ENCODE results near the gene GALNT18. TPM values are rescaled to one million over a fixed set of nuclear protein-coding genes. Genes with fewer than 3 reads are reported as not detected.

Gene GALNT18
- total and polyA plus RNA-seq, 5 donors = 17.5 to 32.2 (median 21.0) TPM

GRCh38 chr11:11500744-11501487, 120.9 kb downstream of the GALNT18 start:
- Histone ChIP-seq H3K27me3 (ENCODE audit: control insufficient read depth, insufficient read depth) (no peaks in the 10 kb centered on the region), H3K9me3 (ENCODE audit: control insufficient read depth, low read length) (no peaks in the 10 kb centered on the region), H3K4me3 (ENCODE audit: low read length) (no peak overlapping the region), H3K27ac (ENCODE audit: low read length) (no peak overlapping the region), H3K4me1 (ENCODE audit: control insufficient read depth, insufficient read depth, low read length) (peaks cover 11% of the 10 kb centered on the region)
- ATAC-seq (no peak), DNase-seq (no peak)
- intact Hi-C loops (cut with DNase I) = no loop called here
- 88% methylated on average over 9 of the region's 9 CpGs for WGBS

GRCh38 chr11:11499300-11499699, 122.5 kb downstream of the GALNT18 start:
- no peaks in the 10 kb centered on the region for H3K27me3 ChIP-seq (ENCODE audit: control insufficient read depth, insufficient read depth)
- H3K4me3 ChIP-seq (ENCODE audit: low read length) = no peak overlapping the region
- ATAC-seq = no peak
- DNase-seq = no peak
- peaks cover 11% of the 10 kb centered on the region for H3K4me1 ChIP-seq (ENCODE audit: control insufficient read depth, insufficient read depth, low read length)
- H3K27ac ChIP-seq (ENCODE audit: low read length) = no peak overlapping the region
- H3K9me3 ChIP-seq (ENCODE audit: control insufficient read depth, low read length) = no peaks in the 10 kb centered on the region
- 82% methylated on average over 2 of the region's 2 CpGs for WGBS
- intact Hi-C loops (cut with DNase I) = no loop called here

- Histone ChIP-seq H3K27ac (ENCODE audit: low read length) (no peak overlapping the region), H3K27me3 (ENCODE audit: control insufficient read depth, insufficient read depth) (no peaks in the 10 kb centered on the region), H3K4me3 (ENCODE audit: low read length) (no peak overlapping the region), H3K4me1 (ENCODE audit: control insufficient read depth, insufficient read depth, low read length) (peaks cover 11% of the 10 kb centered on the region), H3K9me3 (ENCODE audit: control insufficient read depth, low read length) (no peaks in the 10 kb centered on the region)
- intact Hi-C loops (cut with DNase I) = no loop called here
- 70% methylated on average over 3 of the region's 3 CpGs for WGBS
- no peak for ATAC-seq
- no peak for DNase-seq
Observed at GRCh38 chr11:11498195-11498594, 123.6 kb downstream of the GALNT18 start.

GRCh38 chr11:11496879-11497278, 124.9 kb downstream of the GALNT18 start:
- ATAC-seq (no peak), DNase-seq (no peak)
- Histone ChIP-seq H3K27me3 (ENCODE audit: control insufficient read depth, insufficient read depth) (no peaks in the 10 kb centered on the region), H3K4me3 (ENCODE audit: low read length) (no peak overlapping the region), H3K4me1 (ENCODE audit: control insufficient read depth, insufficient read depth, low read length) (peaks cover 4% of the 10 kb centered on the region), H3K27ac (ENCODE audit: low read length) (no peak overlapping the region), H3K9me3 (ENCODE audit: control insufficient read depth, low read length) (no peaks in the 10 kb centered on the region)
- intact Hi-C loops (cut with DNase I) = no loop called here
- WGBS = 95% methylated on average over 2 of the region's 2 CpGs

- H3K9me3 ChIP-seq (ENCODE audit: control insufficient read depth, low read length) = no peaks in the 10 kb centered on the region
- no peak for DNase-seq
- H3K27me3 ChIP-seq (ENCODE audit: control insufficient read depth, insufficient read depth) = no peaks in the 10 kb centered on the region
- no peak for ATAC-seq
- H3K4me1 ChIP-seq (ENCODE audit: control insufficient read depth, insufficient read depth, low read length) = peaks cover 5% of the 10 kb centered on the region
- H3K4me3 ChIP-seq (ENCODE audit: low read length) = no peak overlapping the region
- H3K27ac ChIP-seq (ENCODE audit: low read length) = no peak overlapping the region
- 96% methylated on average over 2 of the region's 2 CpGs for WGBS
- intact Hi-C loops (cut with DNase I) = no loop called here
Observed at GRCh38 chr11:11494348-11494747, 127.5 kb downstream of the GALNT18 start.

- 87% methylated on average over 6 of the region's 6 CpGs for WGBS
- H3K27ac ChIP-seq (ENCODE audit: low read length) = no peak overlapping the region
- DNase-seq (no peak), ATAC-seq (no peak)
- peaks cover 5% of the 10 kb centered on the region for H3K4me1 ChIP-seq (ENCODE audit: control insufficient read depth, insufficient read depth, low read length)
- no peak overlapping the region for H3K4me3 ChIP-seq (ENCODE audit: low read length)
- intact Hi-C loops (cut with DNase I) = no loop called here
- H3K27me3 ChIP-seq (ENCODE audit: control insufficient read depth, insufficient read depth) = no peaks in the 10 kb centered on the region
- H3K9me3 ChIP-seq (ENCODE audit: control insufficient read depth, low read length) = no peaks in the 10 kb centered on the region
Observed at GRCh38 chr11:11493698-11494097, 128.1 kb downstream of the GALNT18 start.

DNA sequence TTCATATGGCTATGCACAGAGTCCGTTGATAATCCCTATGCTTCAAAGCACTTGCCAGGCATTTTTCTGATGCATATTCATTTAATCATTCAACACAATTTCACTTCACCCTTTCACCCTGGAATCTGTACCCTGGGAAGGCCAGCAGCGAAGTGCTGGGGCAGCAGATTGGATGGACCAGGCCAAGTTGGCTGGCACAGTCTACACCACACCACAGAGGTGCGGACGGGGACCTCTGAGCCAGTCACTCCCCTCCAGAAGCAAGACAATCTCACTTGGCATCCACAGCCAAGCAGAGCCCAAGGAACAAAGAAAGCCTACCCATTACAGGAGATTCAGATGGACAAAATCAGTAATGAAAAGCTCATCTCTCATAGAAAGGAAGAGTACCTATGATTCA, 130.2 kb downstream of the GALNT18 start:
- intact Hi-C loops (cut with DNase I) = no loop called here
- WGBS = 69% methylated on average over 4 of the region's 4 CpGs

DNA sequence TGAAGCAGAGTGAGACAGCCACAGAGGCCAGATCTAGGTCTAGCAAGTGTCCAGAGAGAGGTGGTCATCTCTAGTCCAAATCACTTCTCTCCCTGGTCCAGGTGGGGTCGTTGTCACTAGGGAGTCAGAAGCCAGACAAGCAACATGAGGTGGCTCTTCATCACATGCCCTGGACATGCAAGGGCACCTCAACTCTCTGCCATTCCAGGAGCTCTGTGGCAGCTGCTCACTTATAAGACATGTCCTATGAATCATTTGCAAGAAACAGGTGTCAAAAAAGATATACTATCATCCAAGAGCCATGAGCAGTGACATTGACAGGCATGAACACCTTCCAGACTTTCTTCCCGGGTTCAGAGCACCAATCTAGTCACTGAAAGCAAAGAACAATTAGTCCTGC, 130.8 kb downstream of the GALNT18 start:
- Histone ChIP-seq H3K27ac (ENCODE audit: low read length) (no peak overlapping the region), H3K9me3 (ENCODE audit: control insufficient read depth, low read length) (no peaks in the 10 kb centered on the region), H3K4me3 (ENCODE audit: low read length) (no peak overlapping the region), H3K27me3 (ENCODE audit: control insufficient read depth, insufficient read depth) (no peaks in the 10 kb centered on the region), H3K4me1 (ENCODE audit: control insufficient read depth, insufficient read depth, low read length) (peaks cover 5% of the 10 kb centered on the region)
- DNase-seq (no peak), ATAC-seq (no peak)
- intact Hi-C loops (cut with DNase I) = no loop called here
- WGBS = 66% methylated on average over 2 of the region's 2 CpGs

More for the DNA sequence above, 130.2 kb downstream of the GALNT18 start:
- Histone ChIP-seq H3K4me1 (ENCODE audit: control insufficient read depth, insufficient read depth, low read length) (peaks cover 5% of the 10 kb centered on the region), H3K27me3 (ENCODE audit: control insufficient read depth, insufficient read depth) (no peaks in the 10 kb centered on the region), H3K27ac (ENCODE audit: low read length) (no peak overlapping the region), H3K4me3 (ENCODE audit: low read length) (no peak overlapping the region), H3K9me3 (ENCODE audit: control insufficient read depth, low read length) (no peaks in the 10 kb centered on the region)
- ATAC-seq (peak; percentile 47 to 80), DNase-seq (peak in 1 of 3 donors; percentile 65)

DNA sequence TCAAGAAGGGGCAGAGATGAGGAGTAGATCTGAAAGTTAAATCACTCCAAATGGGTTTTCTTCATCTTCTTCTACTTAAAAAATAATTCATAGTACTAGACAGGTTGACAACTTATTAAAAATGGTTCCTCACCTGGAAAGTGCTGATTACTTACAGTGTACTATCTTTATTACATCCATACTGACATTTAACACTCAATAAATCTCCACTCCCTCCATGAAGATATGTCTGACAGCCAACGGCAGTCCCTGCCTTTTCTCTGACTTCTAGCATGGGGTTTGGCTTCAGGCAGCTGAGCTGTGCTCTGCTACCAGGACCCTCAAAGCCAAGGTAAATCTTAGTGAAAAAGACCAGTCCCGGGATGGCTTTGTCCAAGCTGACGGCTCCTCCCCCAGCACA, 135.4 kb downstream of the GALNT18 start:
- 83% methylated on average over 3 of the region's 3 CpGs for WGBS
- DNase-seq (no peak), ATAC-seq (no peak)

DNA sequence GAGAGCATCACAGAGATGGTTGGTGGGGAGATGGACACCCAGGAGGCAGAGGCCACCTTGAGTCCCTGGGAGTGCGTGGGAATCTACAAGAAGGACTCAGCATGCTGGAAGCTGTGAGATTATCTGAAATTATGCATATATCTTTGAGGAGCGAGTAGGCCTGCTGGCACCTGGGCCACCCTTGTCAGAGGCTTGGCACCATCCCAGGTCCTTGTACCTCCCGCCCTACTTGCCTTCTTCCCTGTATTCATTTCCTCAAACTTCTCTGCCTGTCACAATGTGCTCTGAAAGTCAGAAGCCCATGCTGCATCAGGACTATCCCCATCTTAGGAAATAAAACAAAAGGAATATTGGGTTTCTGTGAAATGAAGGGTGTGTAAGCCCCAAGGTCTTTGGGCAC, 135.8 kb downstream of the GALNT18 start:
- 91% methylated on average over 3 of the region's 3 CpGs for WGBS
- intact Hi-C loops (cut with DNase I) = no loop called here

More for the DNA sequence above, 135.4 kb downstream of the GALNT18 start:
- H3K27me3 ChIP-seq (ENCODE audit: control insufficient read depth, insufficient read depth) = no peaks in the 10 kb centered on the region
- H3K4me3 ChIP-seq (ENCODE audit: low read length) = no peak overlapping the region
- peaks cover 8% of the 10 kb centered on the region for H3K4me1 ChIP-seq (ENCODE audit: control insufficient read depth, insufficient read depth, low read length)
- intact Hi-C loops (cut with DNase I) = no loop called here
- no peaks in the 10 kb centered on the region for H3K9me3 ChIP-seq (ENCODE audit: control insufficient read depth, low read length)
- H3K27ac ChIP-seq (ENCODE audit: low read length) = no peak overlapping the region

GRCh38 chr11:11483627-11484026, 138.2 kb downstream of the GALNT18 start:
- Histone ChIP-seq H3K4me3 (ENCODE audit: low read length) (no peak overlapping the region), H3K27ac (ENCODE audit: low read length) (no peak overlapping the region), H3K4me1 (ENCODE audit: control insufficient read depth, insufficient read depth, low read length) (peaks cover 11% of the 10 kb centered on the region), H3K27me3 (ENCODE audit: control insufficient read depth, insufficient read depth) (no peaks in the 10 kb centered on the region), H3K9me3 (ENCODE audit: control insufficient read depth, low read length) (no peaks in the 10 kb centered on the region)
- intact Hi-C loops (cut with DNase I) = loop anchor here in 1 of 4 donors (5.0 kb wide), 1 partner anchor 51 kb away; no protein-coding TSS in a partner anchor
- no peak for ATAC-seq
- DNase-seq = no peak
- 89% methylated on average over 11 of the region's 11 CpGs for WGBS

More for the DNA sequence above, 135.8 kb downstream of the GALNT18 start:
- no peaks in the 10 kb centered on the region for H3K27me3 ChIP-seq (ENCODE audit: control insufficient read depth, insufficient read depth)
- no peak for DNase-seq
- no peak overlapping the region for H3K27ac ChIP-seq (ENCODE audit: low read length)
- ATAC-seq = no peak
- peaks cover 10% of the 10 kb centered on the region for H3K4me1 ChIP-seq (ENCODE audit: control insufficient read depth, insufficient read depth, low read length)
- no peak overlapping the region for H3K4me3 ChIP-seq (ENCODE audit: low read length)
- H3K9me3 ChIP-seq (ENCODE audit: control insufficient read depth, low read length) = no peaks in the 10 kb centered on the region
